GM12874 (cell line): ENCODE data around the gene CALU.

Experiments used
- TF ChIP-seq, protein P1 (sequence below): IDR thresholded peaks from 2 replicates; pipeline ENCODE4 v1.5.1; 2011; ENCODE audit warnings: low read depth, mild to moderate bottlenecking, control low read depth, low read length, moderate library complexity; ENCODE audit not compliant: insufficient read depth

CALU gene

DNA sequence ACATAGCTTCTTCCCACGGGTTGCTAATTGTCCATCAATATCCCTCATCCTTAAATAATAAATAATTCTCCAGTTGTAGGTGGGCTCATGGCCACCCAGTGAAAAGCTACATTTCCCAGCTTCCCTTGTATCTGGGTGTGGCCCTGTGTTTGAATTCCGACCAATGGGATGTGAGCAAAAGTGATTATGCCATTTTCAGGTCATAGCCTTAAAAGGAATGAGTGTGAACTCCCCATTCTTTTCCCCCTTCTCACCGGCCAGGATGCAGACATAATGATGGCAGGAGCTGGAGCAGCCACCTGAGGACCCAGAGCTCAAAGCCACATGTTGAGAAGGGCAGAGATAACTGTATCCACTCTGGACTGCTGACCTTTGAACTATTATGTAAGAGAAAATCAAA is 30.3 kb upstream of the CALU start:
- TF ChIP-seq, protein P1, sequence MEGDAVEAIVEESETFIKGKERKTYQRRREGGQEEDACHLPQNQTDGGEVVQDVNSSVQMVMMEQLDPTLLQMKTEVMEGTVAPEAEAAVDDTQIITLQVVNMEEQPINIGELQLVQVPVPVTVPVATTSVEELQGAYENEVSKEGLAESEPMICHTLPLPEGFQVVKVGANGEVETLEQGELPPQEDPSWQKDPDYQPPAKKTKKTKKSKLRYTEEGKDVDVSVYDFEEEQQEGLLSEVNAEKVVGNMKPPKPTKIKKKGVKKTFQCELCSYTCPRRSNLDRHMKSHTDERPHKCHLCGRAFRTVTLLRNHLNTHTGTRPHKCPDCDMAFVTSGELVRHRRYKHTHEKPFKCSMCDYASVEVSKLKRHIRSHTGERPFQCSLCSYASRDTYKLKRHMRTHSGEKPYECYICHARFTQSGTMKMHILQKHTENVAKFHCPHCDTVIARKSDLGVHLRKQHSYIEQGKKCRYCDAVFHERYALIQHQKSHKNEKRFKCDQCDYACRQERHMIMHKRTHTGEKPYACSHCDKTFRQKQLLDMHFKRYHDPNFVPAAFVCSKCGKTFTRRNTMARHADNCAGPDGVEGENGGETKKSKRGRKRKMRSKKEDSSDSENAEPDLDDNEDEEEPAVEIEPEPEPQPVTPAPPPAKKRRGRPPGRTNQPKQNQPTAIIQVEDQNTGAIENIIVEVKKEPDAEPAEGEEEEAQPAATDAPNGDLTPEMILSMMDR, result no peak

DNA sequence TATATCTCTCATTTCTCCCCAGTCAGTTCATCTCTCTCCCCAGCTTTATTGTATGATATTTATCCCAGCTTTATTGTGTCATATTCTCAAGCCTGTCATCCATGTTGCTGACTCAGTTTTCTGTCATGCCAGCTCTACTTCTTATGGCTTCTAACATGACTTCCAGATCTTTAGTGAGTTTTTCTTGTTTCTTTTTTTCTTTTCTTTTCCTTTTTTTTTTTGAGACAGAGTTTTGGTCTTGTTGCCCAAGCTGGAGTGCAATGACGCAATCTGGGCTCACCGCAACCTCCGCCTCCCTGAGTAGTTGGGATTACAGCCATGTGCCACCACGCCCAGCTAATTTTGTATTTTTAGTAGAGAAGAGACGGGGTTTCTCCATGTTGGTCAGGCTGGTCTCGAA is 28.7 kb upstream of the CALU start:
- TF ChIP-seq, protein P1, result no peak

DNA sequence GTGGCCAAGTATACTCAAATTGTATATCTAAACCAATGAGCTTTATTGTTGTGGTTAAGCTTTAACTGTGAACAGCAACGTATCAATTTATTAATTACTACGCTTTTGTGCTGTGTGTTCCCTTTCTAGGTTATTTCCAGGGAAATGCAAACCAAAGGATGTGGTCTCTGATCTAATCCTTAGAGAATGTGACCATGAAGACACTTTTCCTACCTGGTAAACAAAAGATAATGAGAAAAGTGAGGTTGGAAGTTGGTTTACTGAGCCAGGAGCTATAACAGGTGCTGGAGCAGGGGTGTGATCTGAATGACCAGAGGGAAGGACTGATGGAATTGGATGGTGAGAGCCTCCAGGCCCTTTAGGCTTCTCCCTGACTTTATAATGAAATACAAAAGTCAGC is 25.4 kb upstream of the CALU start:
- TF ChIP-seq, protein P1, result no peak

DNA sequence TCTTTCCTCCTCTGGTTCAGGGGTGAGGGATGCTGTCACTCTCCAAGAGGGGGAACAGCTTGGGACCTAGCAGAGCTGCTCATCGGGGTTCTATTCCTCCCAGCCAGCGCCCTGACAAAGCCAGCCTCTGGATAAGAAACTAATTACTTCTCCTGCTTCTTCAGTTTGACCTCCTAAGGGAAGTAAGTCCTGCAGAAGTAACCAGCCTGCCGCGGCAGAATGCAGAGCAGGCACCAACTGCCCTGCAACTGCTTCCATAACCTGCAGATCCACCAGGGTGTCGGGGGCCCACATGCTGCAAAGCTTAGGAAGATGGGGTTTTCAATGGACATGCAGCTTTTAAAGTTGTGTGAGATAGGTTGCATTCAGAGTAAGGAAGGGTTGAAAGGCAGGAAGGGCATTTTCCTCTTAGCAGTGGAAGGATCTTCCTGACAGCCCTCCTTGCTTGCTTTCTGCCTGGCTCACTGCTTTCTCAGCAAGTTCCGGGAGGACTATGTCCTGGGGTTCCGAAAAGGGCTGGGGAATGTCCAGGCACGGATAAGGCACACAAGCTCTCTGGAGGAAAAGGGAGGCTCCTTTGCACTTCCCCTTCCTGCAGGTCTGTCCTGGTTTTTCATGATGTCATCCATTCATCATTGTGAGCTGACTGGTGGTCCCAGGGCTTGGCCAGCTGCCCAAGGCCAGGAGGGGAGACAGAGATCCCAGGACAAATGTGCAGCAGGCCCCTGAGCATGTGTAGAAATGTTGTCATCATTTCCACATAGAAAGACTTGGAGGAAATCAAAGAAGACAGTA is 24.3 kb upstream of the CALU start:
- TF ChIP-seq, protein P1, result no peak

DNA sequence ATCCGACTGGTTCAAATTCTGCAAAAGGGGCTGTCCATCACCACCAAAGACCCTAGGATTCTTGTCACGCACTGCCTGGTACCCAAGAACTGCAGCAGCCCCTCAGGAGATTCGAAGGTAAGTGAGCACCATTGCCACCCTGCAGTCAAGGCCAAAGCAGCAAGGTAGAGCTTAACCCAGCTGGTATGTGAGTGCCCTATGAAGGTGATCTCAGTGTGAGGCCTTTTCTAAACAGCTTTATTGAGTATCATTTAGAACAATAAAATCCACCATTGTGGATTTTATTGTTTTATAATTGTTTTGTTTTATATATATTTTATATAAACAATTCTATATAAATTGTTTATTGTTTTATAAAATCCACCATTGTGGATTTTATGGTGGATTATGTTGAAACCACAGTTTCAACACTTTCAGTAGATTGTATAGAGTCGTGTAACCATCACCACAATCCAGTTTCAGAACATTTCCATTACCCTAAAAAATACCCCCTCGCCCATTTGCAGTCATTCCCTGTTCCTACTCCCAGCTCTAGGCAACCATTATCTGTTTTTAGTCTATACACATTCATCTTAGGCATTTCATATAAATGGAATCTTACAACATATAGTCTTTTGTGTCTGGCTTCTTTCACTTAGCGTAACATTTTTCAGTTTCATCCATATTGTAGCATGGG is 20.1 kb upstream of the CALU start:
- TF ChIP-seq, protein P1, result no peak

DNA sequence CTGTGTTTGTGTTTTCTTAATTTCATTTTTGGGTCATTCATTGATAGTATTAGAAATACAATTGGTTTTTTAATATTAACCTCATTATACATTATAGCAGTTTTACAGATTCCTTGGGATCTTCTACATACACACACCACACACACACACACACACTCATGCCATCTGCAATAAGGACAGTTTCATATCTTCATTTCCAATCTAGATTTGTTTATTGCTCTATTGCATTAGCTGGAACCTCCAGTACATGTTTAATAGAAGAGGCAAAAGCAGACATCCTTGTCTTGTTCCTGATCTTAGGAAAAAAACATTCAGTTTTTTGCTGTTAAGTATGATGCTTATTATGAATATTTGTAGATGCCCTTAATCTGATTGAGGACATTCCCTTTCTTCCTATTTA is 17.8 kb upstream of the CALU start:
- TF ChIP-seq, protein P1, result no peak

DNA sequence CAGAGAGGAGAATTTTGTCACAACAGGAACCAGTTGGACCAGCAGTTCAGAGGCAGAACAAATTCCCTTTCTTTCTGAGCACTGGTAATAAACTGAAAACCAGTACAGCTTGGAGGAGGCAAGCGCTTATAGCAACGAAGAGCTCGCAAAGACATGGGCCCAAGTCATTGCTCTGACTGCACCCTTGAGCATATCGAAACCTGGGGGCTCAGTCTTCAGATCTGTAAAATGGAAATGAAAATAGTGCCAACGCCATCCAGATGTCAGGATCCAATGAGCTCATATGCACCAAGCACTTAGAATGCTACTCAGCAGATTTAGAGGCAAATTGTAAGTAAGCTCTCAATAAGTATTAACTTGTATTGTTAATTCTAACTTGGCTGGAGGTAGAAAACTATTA is 14.4 kb upstream of the CALU start:
- TF ChIP-seq, protein P1, result no peak
